OCI-LY3 (cell line): ENCODE measurements around the gene CHST15.

Experiments used
- EZH2phosphoT487 ChIP-seq: fragments of 200-600 bp; shearing (Covaris generic); IDR thresholded peaks from 2 replicates; pipeline ENCODE4 v1.6.1; 2018; ENCODE audit warnings: antibody characterized with exemption, mixed run types, low read depth
- TF ChIP-seq, protein P1 (sequence below): fragments of 200-600, 300-600 bp; sonication (generic); IDR thresholded peaks from 2 replicates; pipeline ENCODE4 v1.5.1; 2014; ENCODE audit warnings: antibody characterized with exemption, low read length, low read depth

DNA sequence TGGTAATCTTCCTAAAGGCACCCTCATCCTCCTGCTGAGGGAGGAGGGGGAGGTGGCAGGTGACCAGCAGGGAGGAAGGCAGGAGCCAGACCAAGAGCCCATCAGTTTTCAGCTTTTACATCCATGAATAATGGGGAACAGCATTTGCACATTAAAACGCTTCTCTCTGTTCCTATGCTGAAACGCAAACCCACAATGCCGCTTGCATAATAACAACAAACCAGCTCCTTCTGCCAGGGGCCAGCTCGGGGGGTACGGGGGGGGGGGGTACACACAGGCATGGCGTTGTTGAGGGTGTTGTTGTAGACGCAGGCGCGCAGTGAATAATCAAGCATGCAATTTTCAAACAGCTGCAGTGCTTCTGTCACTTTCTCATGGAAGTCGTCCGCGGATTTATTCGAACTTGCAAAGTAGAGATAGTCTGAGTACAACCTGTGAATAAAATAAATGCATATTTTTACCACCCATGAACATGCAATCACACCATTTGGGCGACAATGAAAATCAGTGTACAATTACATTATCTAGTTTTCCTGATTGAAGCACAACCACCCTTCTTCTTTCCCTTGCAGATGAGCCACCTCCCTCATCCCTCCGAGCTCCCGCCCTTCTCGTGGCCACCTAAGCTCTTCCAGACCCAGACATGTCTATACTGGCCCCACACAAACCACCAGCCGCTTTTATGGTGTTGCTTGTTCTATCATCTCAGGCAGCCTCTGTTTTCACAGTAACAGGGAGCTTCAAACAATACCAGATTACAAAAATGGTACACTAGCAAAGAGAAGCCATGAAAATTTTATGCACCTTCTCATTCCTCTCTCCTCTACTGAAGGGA lies 72.2 kb downstream of the CHST15 start:
- TF ChIP-seq, protein P1, sequence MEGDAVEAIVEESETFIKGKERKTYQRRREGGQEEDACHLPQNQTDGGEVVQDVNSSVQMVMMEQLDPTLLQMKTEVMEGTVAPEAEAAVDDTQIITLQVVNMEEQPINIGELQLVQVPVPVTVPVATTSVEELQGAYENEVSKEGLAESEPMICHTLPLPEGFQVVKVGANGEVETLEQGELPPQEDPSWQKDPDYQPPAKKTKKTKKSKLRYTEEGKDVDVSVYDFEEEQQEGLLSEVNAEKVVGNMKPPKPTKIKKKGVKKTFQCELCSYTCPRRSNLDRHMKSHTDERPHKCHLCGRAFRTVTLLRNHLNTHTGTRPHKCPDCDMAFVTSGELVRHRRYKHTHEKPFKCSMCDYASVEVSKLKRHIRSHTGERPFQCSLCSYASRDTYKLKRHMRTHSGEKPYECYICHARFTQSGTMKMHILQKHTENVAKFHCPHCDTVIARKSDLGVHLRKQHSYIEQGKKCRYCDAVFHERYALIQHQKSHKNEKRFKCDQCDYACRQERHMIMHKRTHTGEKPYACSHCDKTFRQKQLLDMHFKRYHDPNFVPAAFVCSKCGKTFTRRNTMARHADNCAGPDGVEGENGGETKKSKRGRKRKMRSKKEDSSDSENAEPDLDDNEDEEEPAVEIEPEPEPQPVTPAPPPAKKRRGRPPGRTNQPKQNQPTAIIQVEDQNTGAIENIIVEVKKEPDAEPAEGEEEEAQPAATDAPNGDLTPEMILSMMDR, result no peak
- TF ChIP-seq EZH2phosphoT487, result no peak
